RWPE2 (cell line): Measurements from ENCODE around the gene TFPI.

Source experiments
- ATAC-seq: fragments of 200-7000 bp; cut with Tn5 transposase; 3 replicates; pipeline ENCODE4 v1.9.1; 2021; ENCODE audit warnings: low read depth
- DNase-seq: peaks from one replicate; pipeline ENCODE4 v3.0.0-alpha.2; 2020; ENCODE audit warnings: low spot score
- H3K27ac ChIP-seq: fragments of 450-650 bp; 2 replicates; pipeline ENCODE4 v1.5.1; 2017; ENCODE audit warnings: mild to moderate bottlenecking; ENCODE audit not compliant: poor library complexity, severe bottlenecking
- H3K27me3 ChIP-seq: fragments of 250-450 bp; sonication (Bioruptor Pico); 2 replicates; pipeline ENCODE4 v1.5.1; 2021; ENCODE audit warnings: mild to moderate bottlenecking, moderate library complexity; ENCODE audit not compliant: insufficient read depth, poor library complexity, severe bottlenecking
- H3K36me3 ChIP-seq: fragments of 250-450 bp; sonication (Bioruptor Pico); 2 replicates; pipeline ENCODE4 v1.5.1; 2020; ENCODE audit warnings: low read depth, mild to moderate bottlenecking, moderate library complexity
- H3K4me1 ChIP-seq: fragments of 250-450 bp; sonication (Bioruptor Pico); 2 replicates; pipeline ENCODE4 v1.5.1; 2021; ENCODE audit warnings: mild to moderate bottlenecking, moderate library complexity; ENCODE audit not compliant: insufficient read depth, poor library complexity, severe bottlenecking
- H3K4me3 ChIP-seq: fragments of 250-450 bp; sonication (Bioruptor Pico); 2 replicates; pipeline ENCODE4 v1.5.1; 2021; ENCODE audit warnings: mild to moderate bottlenecking, moderate library complexity; ENCODE audit not compliant: severe bottlenecking
- H3K9me3 ChIP-seq: fragments of 250-450 bp; sonication (Bioruptor Pico); 2 replicates; pipeline ENCODE4 v1.5.1; 2021; ENCODE audit warnings: mild to moderate bottlenecking, moderate library complexity; ENCODE audit not compliant: severe bottlenecking
- TF ChIP-seq, protein P1 (sequence below): fragments of 450-650 bp; IDR thresholded peaks from one replicate; pipeline ENCODE4 v1.5.1; 2017; ENCODE audit warnings: mild to moderate bottlenecking, moderate library complexity; ENCODE audit not compliant: poor library complexity, severe bottlenecking

The TFPI gene

DNA sequence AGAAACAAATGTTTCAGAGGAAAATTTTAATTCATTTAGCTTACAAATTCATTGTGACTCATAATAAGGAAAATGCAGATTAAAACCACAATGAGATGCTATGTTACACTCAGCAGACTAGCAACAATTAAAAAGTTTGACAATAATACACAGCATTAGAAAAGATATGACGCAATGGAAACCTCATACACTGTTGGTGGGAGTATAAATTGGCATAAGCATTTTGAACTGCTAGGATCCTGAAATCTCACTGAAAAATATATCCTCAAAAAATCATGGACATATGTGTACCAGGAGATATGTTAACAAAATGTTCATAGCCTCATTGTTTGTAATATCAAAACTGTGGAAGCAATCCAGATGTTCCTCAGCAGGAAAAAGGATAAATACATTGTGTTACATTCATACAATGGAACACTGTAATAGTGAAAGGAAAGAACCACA, 119.9 kb downstream of the TFPI start:
- Histone ChIP-seq H3K27ac (no peak overlapping the region), H3K36me3 (no peaks in the 10 kb centered on the region), H3K27me3 (no peaks in the 10 kb centered on the region), H3K4me1 (peaks cover 17% of the 10 kb centered on the region), H3K9me3 (no peaks in the 10 kb centered on the region), H3K4me3 (no peak overlapping the region)
- TF ChIP-seq, protein P1, sequence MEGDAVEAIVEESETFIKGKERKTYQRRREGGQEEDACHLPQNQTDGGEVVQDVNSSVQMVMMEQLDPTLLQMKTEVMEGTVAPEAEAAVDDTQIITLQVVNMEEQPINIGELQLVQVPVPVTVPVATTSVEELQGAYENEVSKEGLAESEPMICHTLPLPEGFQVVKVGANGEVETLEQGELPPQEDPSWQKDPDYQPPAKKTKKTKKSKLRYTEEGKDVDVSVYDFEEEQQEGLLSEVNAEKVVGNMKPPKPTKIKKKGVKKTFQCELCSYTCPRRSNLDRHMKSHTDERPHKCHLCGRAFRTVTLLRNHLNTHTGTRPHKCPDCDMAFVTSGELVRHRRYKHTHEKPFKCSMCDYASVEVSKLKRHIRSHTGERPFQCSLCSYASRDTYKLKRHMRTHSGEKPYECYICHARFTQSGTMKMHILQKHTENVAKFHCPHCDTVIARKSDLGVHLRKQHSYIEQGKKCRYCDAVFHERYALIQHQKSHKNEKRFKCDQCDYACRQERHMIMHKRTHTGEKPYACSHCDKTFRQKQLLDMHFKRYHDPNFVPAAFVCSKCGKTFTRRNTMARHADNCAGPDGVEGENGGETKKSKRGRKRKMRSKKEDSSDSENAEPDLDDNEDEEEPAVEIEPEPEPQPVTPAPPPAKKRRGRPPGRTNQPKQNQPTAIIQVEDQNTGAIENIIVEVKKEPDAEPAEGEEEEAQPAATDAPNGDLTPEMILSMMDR = no peak
- DNase-seq = no peak
- no peak for ATAC-seq

DNA sequence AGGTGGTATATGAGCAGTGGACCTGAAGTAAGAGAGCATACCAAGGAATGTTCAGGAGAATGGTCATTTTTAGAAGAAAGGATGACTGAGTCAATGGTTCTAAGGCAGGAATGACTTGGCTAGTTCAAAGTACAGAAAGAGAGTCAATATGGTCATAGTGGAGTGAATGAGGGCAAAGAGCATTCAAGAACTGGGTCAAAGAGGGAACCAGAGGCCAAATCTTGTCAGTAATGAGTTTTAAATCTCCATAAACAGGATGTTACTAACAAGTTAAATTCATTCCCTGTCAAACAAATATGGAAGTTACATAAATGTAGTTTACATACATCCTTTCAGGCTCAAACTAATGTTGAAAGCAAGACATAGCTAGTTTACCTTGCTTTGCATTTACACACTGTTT, 122.3 kb downstream of the TFPI start:
- no peaks in the 10 kb centered on the region for H3K27me3 ChIP-seq
- ATAC-seq = no peak
- peaks cover 17% of the 10 kb centered on the region for H3K4me1 ChIP-seq
- no peaks in the 10 kb centered on the region for H3K9me3 ChIP-seq
- TF ChIP-seq, protein P1 = no peak
- no peak overlapping the region for H3K27ac ChIP-seq
- H3K4me3 ChIP-seq = no peak overlapping the region
- H3K36me3 ChIP-seq = no peaks in the 10 kb centered on the region
- no peak for DNase-seq

GRCh38 chr2:187429989-187430388, 124.2 kb downstream of the TFPI start:
- ATAC-seq (peak; percentile 97), DNase-seq (no peak)
- TF ChIP-seq, protein P1 = no peak
- H3K36me3 ChIP-seq = no peaks in the 10 kb centered on the region
- H3K27ac ChIP-seq = peak overlapping the region; percentile 39
- no peaks in the 10 kb centered on the region for H3K9me3 ChIP-seq
- H3K27me3 ChIP-seq = no peaks in the 10 kb centered on the region
- peaks cover 14% of the 10 kb centered on the region for H3K4me1 ChIP-seq
- no peak overlapping the region for H3K4me3 ChIP-seq

DNA sequence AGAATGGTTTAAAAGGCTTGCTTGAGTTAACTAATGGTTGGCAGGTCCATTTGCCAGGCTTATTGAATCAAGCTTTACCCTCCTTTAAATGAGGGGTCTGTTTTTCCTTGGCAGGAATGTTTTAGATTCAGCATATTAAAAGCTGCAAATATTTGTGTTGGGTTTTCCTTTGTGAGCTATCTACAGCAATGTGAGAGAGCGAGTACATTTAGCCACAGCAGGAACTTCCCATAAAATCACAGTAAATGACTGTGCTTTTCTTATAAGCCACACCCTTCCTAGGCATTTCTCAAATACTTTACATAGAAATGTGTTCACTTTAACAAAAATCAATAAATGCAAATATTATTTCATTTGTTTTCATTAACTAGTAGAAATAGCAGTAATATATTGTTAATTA, 130.1 kb downstream of the TFPI start:
- TF ChIP-seq, protein P1 = no peak
- no peaks in the 10 kb centered on the region for H3K27me3 ChIP-seq
- H3K4me3 ChIP-seq = no peak overlapping the region
- ATAC-seq (peak; percentile 66; the same call in 2 of the 3 replicates), DNase-seq (no peak)
- H3K27ac ChIP-seq = peak overlapping the region; percentile 21
- H3K9me3 ChIP-seq = no peaks in the 10 kb centered on the region
- H3K36me3 ChIP-seq = no peaks in the 10 kb centered on the region
- H3K4me1 ChIP-seq = peaks cover 12% of the 10 kb centered on the region

- Histone ChIP-seq H3K27ac (no peak overlapping the region), H3K9me3 (no peaks in the 10 kb centered on the region), H3K27me3 (no peaks in the 10 kb centered on the region), H3K4me3 (no peak overlapping the region), H3K4me1 (peaks cover 12% of the 10 kb centered on the region), H3K36me3 (no peaks in the 10 kb centered on the region)
- ATAC-seq (no peak), DNase-seq (no peak)
- TF ChIP-seq, protein P1 = no peak
These were observed 132.0 kb downstream of the TFPI start for GRCh38 chr2:187422282-187422681.
